Measurements from ENCODE around the gene KIFC3. TPM values are rescaled to one million over a fixed set of nuclear protein-coding genes. Genes with fewer than 3 reads are reported as not detected.

The KIFC3 gene
- total and polyA plus RNA-seq, 2 of the 13 experiments (the other 11 are each of a cell fraction or from before 2014, with no cell fraction given), result 42.1 to 45.3 TPM

DNA sequence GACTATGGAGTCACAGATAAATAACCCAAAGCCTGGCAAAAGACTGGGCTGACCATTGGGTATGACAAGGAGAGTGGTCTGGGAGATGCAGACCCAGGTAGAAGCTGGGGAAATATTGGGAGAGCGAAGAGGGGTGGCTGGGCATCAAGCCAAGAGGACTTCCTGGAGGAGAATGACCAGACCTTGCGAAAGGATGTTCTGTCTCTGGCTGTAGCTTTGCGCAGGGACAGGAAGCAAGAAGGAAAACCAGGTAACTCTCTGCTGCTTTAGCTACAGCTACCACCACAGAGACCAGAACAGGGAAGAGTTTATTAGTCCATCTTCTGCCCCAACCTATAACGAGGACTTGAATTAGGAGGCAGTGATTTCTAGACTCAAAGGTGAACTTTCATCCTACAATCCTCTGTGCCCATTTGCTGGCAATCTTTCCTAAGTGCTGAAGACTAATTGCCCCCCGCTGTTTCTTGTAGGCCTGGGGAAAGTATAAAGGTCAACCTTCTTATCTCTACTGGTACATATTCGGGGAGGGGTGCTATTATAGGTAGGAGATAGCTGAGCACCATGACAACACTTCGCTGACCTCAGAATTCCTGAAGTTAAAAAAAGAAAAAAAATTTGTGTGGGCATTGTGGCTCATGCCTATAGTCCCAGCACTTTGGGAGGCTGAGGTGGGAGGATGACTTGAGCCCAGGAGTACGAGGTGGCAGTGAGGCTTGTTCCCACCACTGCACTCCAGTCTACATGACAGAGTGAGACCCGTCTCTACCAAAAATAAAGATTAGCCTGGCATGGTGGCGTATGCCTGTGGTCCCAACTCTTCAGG lies 19.1 kb upstream of the KIFC3 start:
- ChIA-PET CTCF (ENCODE audit: low intra/inter-chr PET ratio, low total read pairs) (no interaction called here), POLR2A (interaction anchor here (1.0 to 2.1 kb wide), 8 partner anchors 9 to 39 kb away, joined by 3 to 17 read pairs (median 4); partner anchors contain the start of gene KIFC3)
- Histone ChIP-seq H3K27me3 (ENCODE audit: control insufficient read depth in 1 of 2, insufficient read depth in 2 of 2, low read length in 2 of 2) (no peaks in the 10 kb centered on the region), H2AFZ (ENCODE audit: low read length) (no peak overlapping the region), H4K20me1 (ENCODE audit: insufficient read depth, low read length) (no peaks in the 10 kb centered on the region), H3K27ac (ENCODE audit: extremely low read length, insufficient read depth, low read length) (peak overlapping the region; percentile 24), H3K4me3 (replicated peaks in 1 of 3; ENCODE audit: insufficient read depth in 1 of 3, low read depth in 2 of 3, low read length in 3 of 3) (no peak overlapping the region), H3K79me2 (ENCODE audit: insufficient read depth, low read length) (no peaks in the 10 kb centered on the region), H3K36me3 (replicated peaks in 1 of 2; ENCODE audit: control insufficient read depth in 1 of 2, insufficient read depth in 2 of 2, low read length in 2 of 2) (no peaks in the 10 kb centered on the region), H3K9ac (ENCODE audit: insufficient read depth, low read depth, low read length) (no peak overlapping the region), H3K4me1 (ENCODE audit: insufficient read depth, low read length) (peaks cover 56% of the 10 kb centered on the region), H3K9me3 (ENCODE audit: low read length) (no peaks in the 10 kb centered on the region), H3K4me2 (ENCODE audit: low read depth, low read length) (peak overlapping the region; percentile 36)
- no TSS peak for BruUV-seq (replicated peaks)
- DNase-seq (ENCODE audit: low spot score) (peak; percentile 86), ATAC-seq (peak; percentile 54), FAIRE-seq (peak; percentile 62)
- in situ Hi-C loops (cut with HindIII; ENCODE audit: extremely low pct_ligation_motif_present, low pct_unique_long_range_greater_than_20kb) (no loop called here), intact Hi-C loops (cut with micrococcal nuclease; ENCODE audit: unreplicated experiment) (no loop called here)
- WGBS (ENCODE audit: low lambda C conversion rate), result 32% methylated on average over 10 of the region's 10 CpGs
- TF ChIP-seq RELA (CRISPR knock-in tag; IDR thresholded peaks at IDR 0.05) (no peak), ZFP36 (IDR thresholded peaks at IDR 0.05; ENCODE audit: borderline replicate concordance, low read depth, low read length, partially characterized antibody) (peak; percentile 75), ZNF788 (CRISPR knock-in tag; IDR thresholded peaks at IDR 0.05; ENCODE audit: borderline replicate concordance) (no peak), ZNF776 (CRISPR knock-in tag; IDR thresholded peaks at IDR 0.05) (peak; percentile 31; the same call in 1 of the 2 replicates), MBNL3 (CRISPR knock-in tag; conservative IDR thresholded peaks at IDR 0.05) (no peak), SOX6 (IDR thresholded peaks at IDR 0.05) (no peak), SOX6 (CRISPR knock-in tag; IDR thresholded peaks at IDR 0.05) (peak; percentile 66), ZNF263 (CRISPR knock-in tag; IDR thresholded peaks at IDR 0.05) (0 out of 2 replicates have a peak, but pooled peaks have one; percentile 31), ONECUT2 (CRISPR knock-in tag; IDR thresholded peaks at IDR 0.05) (0 out of 2 replicates have a peak, but pooled peaks have one; percentile 13), NR2F6 (IDR thresholded peaks at IDR 0.05) (peak; percentile 72), NR2F6 (CRISPR knock-in tag; IDR thresholded peaks at IDR 0.05) (no peak), NFIC (IDR thresholded peaks at IDR 0.05; ENCODE audit: low read length) (0 out of 2 replicates have a peak, but pooled peaks have one; percentile 20), ZC3H4 (CRISPR knock-in tag; IDR thresholded peaks at IDR 0.05; ENCODE audit: borderline replicate concordance) (no peak), GFI1 (CRISPR knock-in tag; IDR thresholded peaks at IDR 0.05; ENCODE audit: borderline replicate concordance) (peak; percentile 97), ZFX (CRISPR knock-in tag; IDR thresholded peaks at IDR 0.05; ENCODE audit: low read depth) (peak; percentile 28; the same call in 1 of the 2 replicates)
- TF ChIP-seq, protein P1, sequence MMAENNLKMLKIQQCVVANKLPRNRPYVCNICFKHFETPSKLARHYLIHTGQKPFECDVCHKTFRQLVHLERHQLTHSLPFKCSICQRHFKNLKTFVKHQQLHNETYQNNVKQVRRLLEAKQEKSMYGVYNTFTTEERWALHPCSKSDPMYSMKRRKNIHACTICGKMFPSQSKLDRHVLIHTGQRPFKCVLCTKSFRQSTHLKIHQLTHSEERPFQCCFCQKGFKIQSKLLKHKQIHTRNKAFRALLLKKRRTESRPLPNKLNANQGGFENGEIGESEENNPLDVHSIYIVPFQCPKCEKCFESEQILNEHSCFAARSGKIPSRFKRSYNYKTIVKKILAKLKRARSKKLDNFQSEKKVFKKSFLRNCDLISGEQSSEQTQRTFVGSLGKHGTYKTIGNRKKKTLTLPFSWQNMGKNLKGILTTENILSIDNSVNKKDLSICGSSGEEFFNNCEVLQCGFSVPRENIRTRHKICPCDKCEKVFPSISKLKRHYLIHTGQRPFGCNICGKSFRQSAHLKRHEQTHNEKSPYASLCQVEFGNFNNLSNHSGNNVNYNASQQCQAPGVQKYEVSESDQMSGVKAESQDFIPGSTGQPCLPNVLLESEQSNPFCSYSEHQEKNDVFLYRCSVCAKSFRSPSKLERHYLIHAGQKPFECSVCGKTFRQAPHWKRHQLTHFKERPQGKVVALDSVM (CRISPR knock-in tag; IDR thresholded peaks at IDR 0.05), result peak; percentile 59; the same call in 1 of the 2 replicates
- TF ChIP-seq, protein P2, sequence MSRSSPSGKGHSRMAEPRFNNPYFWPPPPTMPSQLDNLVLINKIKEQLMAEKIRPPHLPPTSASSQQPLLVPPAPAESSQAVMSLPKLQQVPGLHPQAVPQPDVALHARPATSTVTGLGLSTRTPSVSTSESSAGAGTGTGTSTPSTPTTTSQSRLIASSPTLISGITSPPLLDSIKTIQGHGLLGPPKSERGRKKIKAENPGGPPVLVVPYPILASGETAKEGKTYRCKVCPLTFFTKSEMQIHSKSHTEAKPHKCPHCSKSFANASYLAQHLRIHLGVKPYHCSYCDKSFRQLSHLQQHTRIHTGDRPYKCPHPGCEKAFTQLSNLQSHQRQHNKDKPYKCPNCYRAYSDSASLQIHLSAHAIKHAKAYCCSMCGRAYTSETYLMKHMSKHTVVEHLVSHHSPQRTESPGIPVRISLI (CRISPR knock-in tag; IDR thresholded peaks at IDR 0.05; ENCODE audit: borderline replicate concordance), result peak; percentile 76
- TF ChIP-seq, protein P3, sequence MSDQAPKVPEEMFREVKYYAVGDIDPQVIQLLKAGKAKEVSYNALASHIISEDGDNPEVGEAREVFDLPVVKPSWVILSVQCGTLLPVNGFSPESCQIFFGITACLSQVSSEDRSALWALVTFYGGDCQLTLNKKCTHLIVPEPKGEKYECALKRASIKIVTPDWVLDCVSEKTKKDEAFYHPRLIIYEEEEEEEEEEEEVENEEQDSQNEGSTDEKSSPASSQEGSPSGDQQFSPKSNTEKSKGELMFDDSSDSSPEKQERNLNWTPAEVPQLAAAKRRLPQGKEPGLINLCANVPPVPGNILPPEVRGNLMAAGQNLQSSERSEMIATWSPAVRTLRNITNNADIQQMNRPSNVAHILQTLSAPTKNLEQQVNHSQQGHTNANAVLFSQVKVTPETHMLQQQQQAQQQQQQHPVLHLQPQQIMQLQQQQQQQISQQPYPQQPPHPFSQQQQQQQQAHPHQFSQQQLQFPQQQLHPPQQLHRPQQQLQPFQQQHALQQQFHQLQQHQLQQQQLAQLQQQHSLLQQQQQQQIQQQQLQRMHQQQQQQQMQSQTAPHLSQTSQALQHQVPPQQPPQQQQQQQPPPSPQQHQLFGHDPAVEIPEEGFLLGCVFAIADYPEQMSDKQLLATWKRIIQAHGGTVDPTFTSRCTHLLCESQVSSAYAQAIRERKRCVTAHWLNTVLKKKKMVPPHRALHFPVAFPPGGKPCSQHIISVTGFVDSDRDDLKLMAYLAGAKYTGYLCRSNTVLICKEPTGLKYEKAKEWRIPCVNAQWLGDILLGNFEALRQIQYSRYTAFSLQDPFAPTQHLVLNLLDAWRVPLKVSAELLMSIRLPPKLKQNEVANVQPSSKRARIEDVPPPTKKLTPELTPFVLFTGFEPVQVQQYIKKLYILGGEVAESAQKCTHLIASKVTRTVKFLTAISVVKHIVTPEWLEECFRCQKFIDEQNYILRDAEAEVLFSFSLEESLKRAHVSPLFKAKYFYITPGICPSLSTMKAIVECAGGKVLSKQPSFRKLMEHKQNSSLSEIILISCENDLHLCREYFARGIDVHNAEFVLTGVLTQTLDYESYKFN (CRISPR knock-in tag; conservative IDR thresholded peaks at IDR 0.05), result peak; percentile 70

All from HepG2 (cell line).